LNCaP clone FGC (cell line): ENCODE data around the gene DNAJC1.

Experiments
- DNase-seq: peaks from one replicate; pipeline ENCODE4 v3.0.0-alpha.2; 2011; ENCODE audit warnings: low read depth
- H3K4me3 ChIP-seq: 2 replicates; pipeline ENCODE4 v1.5.1; 2011; ENCODE audit warnings: mild to moderate bottlenecking, low read depth, low read length, control low read depth
- TF ChIP-seq, protein P1 (sequence below): IDR thresholded peaks from 2 replicates; pipeline ENCODE4 v1.5.1; 2012; ENCODE audit warnings: mild to moderate bottlenecking; ENCODE audit not compliant: control insufficient read depth, insufficient read depth; ENCODE audit errors: extremely low read depth

The DNAJC1 gene

GRCh38 chr10:21961847-21962246 is 41.7 kb downstream of the DNAJC1 start:
- TF ChIP-seq, protein P1, sequence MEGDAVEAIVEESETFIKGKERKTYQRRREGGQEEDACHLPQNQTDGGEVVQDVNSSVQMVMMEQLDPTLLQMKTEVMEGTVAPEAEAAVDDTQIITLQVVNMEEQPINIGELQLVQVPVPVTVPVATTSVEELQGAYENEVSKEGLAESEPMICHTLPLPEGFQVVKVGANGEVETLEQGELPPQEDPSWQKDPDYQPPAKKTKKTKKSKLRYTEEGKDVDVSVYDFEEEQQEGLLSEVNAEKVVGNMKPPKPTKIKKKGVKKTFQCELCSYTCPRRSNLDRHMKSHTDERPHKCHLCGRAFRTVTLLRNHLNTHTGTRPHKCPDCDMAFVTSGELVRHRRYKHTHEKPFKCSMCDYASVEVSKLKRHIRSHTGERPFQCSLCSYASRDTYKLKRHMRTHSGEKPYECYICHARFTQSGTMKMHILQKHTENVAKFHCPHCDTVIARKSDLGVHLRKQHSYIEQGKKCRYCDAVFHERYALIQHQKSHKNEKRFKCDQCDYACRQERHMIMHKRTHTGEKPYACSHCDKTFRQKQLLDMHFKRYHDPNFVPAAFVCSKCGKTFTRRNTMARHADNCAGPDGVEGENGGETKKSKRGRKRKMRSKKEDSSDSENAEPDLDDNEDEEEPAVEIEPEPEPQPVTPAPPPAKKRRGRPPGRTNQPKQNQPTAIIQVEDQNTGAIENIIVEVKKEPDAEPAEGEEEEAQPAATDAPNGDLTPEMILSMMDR, result no peak
- DNase-seq, result no peak
- no peak overlapping the region for H3K4me3 ChIP-seq

DNA sequence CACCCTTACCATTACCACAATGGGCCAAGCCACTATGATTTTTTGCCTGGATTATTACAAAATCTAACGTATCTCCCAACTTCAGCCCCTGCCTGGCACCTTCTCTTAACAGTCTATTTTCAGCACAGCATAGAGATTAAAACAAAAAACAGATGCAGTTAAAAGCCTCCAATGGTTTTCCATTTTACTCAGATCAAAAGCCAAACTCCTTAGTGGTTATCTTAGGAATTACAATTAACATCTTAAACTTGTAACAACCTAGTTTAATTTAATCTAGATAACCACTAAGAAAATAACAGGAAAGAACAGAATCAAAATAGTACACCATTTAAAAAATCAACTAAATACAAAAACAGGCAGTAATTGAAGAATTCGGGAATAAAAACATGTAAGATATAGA is 43.5 kb downstream of the DNAJC1 start:
- H3K4me3 ChIP-seq, result no peak overlapping the region
- TF ChIP-seq, protein P1, result no peak
- DNase-seq, result no peak

GRCh38 chr10:21954690-21955089 is 48.8 kb downstream of the DNAJC1 start:
- no peak overlapping the region for H3K4me3 ChIP-seq
- DNase-seq, result no peak
- TF ChIP-seq, protein P1, result no peak

DNA sequence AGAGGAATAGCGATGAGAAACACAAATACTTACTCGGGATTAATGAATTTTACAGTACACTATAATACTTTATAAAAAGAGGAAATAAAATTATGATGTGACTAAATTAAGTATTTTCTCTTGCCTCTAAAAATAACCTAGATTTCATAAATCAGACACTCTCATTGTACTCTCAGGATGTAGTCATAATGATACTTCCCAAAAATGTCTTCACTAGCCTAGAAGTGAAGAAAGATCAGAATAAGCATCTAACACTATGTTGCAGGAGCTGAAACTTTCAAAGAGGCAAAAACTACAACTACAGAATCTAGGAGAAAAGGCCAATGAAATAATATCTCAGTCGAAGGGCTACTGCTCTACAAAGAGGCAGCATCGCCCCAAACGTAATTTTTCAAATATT is 49.4 kb downstream of the DNAJC1 start:
- no peak overlapping the region for H3K4me3 ChIP-seq
- DNase-seq, result no peak
- TF ChIP-seq, protein P1, result no peak

DNA sequence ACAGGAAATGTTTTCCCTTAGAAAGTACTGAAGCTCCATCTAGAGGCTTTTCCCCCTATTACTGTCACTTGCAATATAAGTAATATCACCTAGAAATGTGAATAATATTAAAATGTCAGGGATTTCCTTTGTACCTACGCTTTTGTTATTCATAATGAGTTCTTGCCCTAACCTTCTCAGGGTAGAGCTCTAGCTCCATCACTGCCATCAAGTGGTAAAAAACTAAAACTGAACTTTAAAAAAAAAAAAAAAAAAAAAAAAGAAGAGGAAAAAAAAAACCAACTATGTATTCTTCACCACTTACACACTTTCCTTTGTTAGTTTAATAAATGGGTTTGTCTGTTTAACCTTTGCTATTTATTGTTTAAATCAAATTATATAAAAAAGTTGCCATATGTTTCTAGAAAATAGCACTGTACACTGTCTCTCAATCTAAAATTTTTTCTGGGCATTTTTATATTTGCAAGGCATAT is 49.9 kb downstream of the DNAJC1 start:
- TF ChIP-seq, protein P1, result peak; percentile 46
- DNase-seq, result no peak

DNA sequence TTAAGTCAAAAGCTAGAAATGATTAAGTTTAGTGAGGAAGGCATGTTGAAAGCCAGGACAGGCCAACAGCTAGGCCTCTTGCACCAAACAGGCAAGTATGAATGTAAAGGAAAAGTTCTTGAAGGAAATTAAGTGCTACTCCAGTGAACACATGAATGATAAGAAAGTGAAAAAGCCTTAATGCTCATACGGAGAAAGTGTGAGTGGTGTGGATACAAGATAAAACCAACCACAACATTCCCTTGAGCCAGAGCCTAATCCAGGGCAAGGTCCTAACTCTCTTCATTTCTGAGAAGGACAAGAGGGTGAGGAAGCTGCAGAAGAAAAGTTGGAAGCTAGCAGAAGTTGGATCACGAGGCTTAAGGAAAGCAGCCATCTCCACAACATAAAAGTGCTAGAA is 53.0 kb downstream of the DNAJC1 start:
- DNase-seq, result no peak
- TF ChIP-seq, protein P1, result no peak
- H3K4me3 ChIP-seq, result no peak overlapping the region

More for the DNA sequence above, 49.9 kb downstream of the DNAJC1 start:
- H3K4me3 ChIP-seq, result no peak overlapping the region

GRCh38 chr10:21946946-21947345 is 56.6 kb downstream of the DNAJC1 start:
- no peak for DNase-seq
- TF ChIP-seq, protein P1, result no peak
- H3K4me3 ChIP-seq, result no peak overlapping the region
